ENCODE data around the gene BTG3. TPM values are rescaled to one million over a fixed set of nuclear protein-coding genes. Genes with fewer than 3 reads are reported as not detected.

Gene BTG3
- total RNA-seq, 3 donors from 2014 or later = 34.1 to 60.0 (median 55.6) TPM

DNA sequence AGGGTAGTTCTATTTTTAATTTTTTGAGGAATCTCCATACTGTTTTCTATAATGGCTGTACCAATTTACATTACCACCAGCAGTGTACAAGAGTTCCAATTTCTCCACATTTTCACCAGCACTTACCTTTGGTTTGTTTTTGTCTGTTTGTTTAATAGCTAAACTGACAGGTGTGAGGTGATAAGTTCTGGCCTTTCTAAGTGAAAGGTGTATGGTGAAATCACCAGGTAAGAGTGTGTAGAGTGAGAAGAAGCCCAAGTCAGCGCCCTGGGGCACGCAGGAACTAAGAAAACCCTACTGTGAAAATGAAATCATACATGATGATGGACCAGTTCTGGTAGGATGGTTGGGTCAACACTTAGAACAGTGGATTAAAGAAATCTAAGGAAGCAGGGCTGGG, 34.5 kb downstream of the BTG3 start:
- H3K9me3 ChIP-seq = no peaks in the 10 kb centered on the region
- TF ChIP-seq, protein P1, sequence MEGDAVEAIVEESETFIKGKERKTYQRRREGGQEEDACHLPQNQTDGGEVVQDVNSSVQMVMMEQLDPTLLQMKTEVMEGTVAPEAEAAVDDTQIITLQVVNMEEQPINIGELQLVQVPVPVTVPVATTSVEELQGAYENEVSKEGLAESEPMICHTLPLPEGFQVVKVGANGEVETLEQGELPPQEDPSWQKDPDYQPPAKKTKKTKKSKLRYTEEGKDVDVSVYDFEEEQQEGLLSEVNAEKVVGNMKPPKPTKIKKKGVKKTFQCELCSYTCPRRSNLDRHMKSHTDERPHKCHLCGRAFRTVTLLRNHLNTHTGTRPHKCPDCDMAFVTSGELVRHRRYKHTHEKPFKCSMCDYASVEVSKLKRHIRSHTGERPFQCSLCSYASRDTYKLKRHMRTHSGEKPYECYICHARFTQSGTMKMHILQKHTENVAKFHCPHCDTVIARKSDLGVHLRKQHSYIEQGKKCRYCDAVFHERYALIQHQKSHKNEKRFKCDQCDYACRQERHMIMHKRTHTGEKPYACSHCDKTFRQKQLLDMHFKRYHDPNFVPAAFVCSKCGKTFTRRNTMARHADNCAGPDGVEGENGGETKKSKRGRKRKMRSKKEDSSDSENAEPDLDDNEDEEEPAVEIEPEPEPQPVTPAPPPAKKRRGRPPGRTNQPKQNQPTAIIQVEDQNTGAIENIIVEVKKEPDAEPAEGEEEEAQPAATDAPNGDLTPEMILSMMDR (IDR thresholded peaks at IDR 0.05) = no peak
- TF ChIP-seq POLR2A (IDR thresholded peaks at IDR 0.05) (no peak), POLR2AphosphoS5 (IDR thresholded peaks at IDR 0.05) (no peak)
- no peak overlapping the region for H3K27ac ChIP-seq
- no peaks in the 10 kb centered on the region for H3K27me3 ChIP-seq
- no peak for DNase-seq (ENCODE audit: low spot score in 2 of 2)
- no peaks in the 10 kb centered on the region for H3K4me1 ChIP-seq
- intact Hi-C loops (cut with DNase I; ENCODE audit: low total_unique reads) = no loop called here
- H3K36me3 ChIP-seq = no peaks in the 10 kb centered on the region
- no peak overlapping the region for H3K4me3 ChIP-seq

GRCh38 chr21:17577701-17578100, 35.0 kb downstream of the BTG3 start:
- intact Hi-C loops (cut with DNase I; ENCODE audit: low total_unique reads) = no loop called here

GRCh38 chr21:17576080-17576835, 36.4 kb downstream of the BTG3 start:
- intact Hi-C loops (cut with DNase I; ENCODE audit: low total_unique reads) = no loop called here

More at GRCh38 chr21:17577701-17578100, 35.0 kb downstream of the BTG3 start:
- TF ChIP-seq POLR2AphosphoS5 (IDR thresholded peaks at IDR 0.05) (no peak), POLR2A (IDR thresholded peaks at IDR 0.05) (no peak)
- TF ChIP-seq, protein P1 (IDR thresholded peaks at IDR 0.05) = no peak
- no peak overlapping the region for H3K4me3 ChIP-seq
- no peaks in the 10 kb centered on the region for H3K36me3 ChIP-seq
- H3K4me1 ChIP-seq = no peaks in the 10 kb centered on the region
- no peak for DNase-seq (ENCODE audit: low spot score in 2 of 2)
- no peaks in the 10 kb centered on the region for H3K27me3 ChIP-seq
- H3K27ac ChIP-seq = no peak overlapping the region
- H3K9me3 ChIP-seq = no peaks in the 10 kb centered on the region

GRCh38 chr21:17575076-17575475, 37.6 kb downstream of the BTG3 start:
- no peak for DNase-seq (ENCODE audit: low spot score in 2 of 2)
- Histone ChIP-seq H3K4me3 (no peak overlapping the region), H3K27me3 (no peaks in the 10 kb centered on the region), H3K4me1 (no peaks in the 10 kb centered on the region), H3K27ac (no peak overlapping the region), H3K9me3 (no peaks in the 10 kb centered on the region), H3K36me3 (no peaks in the 10 kb centered on the region)
- TF ChIP-seq POLR2AphosphoS5 (IDR thresholded peaks at IDR 0.05) (no peak), POLR2A (IDR thresholded peaks at IDR 0.05) (no peak)
- TF ChIP-seq, protein P1 (IDR thresholded peaks at IDR 0.05) = no peak
- intact Hi-C loops (cut with DNase I; ENCODE audit: low total_unique reads) = no loop called here

More at GRCh38 chr21:17576080-17576835, 36.4 kb downstream of the BTG3 start:
- no peak for DNase-seq (ENCODE audit: low spot score in 2 of 2)
- no peaks in the 10 kb centered on the region for H3K4me1 ChIP-seq
- H3K9me3 ChIP-seq = no peaks in the 10 kb centered on the region
- no peak overlapping the region for H3K27ac ChIP-seq
- TF ChIP-seq POLR2A (IDR thresholded peaks at IDR 0.05) (no peak), POLR2AphosphoS5 (IDR thresholded peaks at IDR 0.05) (no peak)
- TF ChIP-seq, protein P1 (IDR thresholded peaks at IDR 0.05) = no peak
- H3K27me3 ChIP-seq = no peaks in the 10 kb centered on the region
- no peaks in the 10 kb centered on the region for H3K36me3 ChIP-seq
- no peak overlapping the region for H3K4me3 ChIP-seq

GRCh38 chr21:17572431-17572830, 40.3 kb downstream of the BTG3 start:
- Histone ChIP-seq H3K4me3 (no peak overlapping the region), H3K27me3 (no peaks in the 10 kb centered on the region), H3K4me1 (no peaks in the 10 kb centered on the region), H3K27ac (no peak overlapping the region), H3K36me3 (no peaks in the 10 kb centered on the region), H3K9me3 (no peaks in the 10 kb centered on the region)
- intact Hi-C loops (cut with DNase I; ENCODE audit: low total_unique reads) = no loop called here
- DNase-seq (ENCODE audit: low spot score in 2 of 2) = no peak
- TF ChIP-seq, protein P1 (IDR thresholded peaks at IDR 0.05) = no peak
- no peak for TF ChIP-seq POLR2AphosphoS5 (IDR thresholded peaks at IDR 0.05)
- TF ChIP-seq POLR2A (IDR thresholded peaks at IDR 0.05) = no peak
